Measurements from ENCODE around the gene FHOD3.

- TF ChIP-seq CTCF (CRISPR knock-in tag; IDR thresholded peaks at IDR 0.05) = no peak
- no peak for TF ChIP-seq KLF13 (CRISPR knock-in tag; IDR thresholded peaks at IDR 0.05)
- TF ChIP-seq CREB1 (IDR thresholded peaks at IDR 0.05) = no peak
- TF ChIP-seq CREB1 (CRISPR knock-in tag; IDR thresholded peaks at IDR 0.05) = no peak
- TF ChIP-seq TCF7L2 (IDR thresholded peaks at IDR 0.05; ENCODE audit: low read depth, low read length) = no peak
- TF ChIP-seq TBX3 (IDR thresholded peaks at IDR 0.05; ENCODE audit: borderline replicate concordance) = no peak
- TF ChIP-seq ETV6 (CRISPR knock-in tag; conservative IDR thresholded peaks at IDR 0.05) = no peak
- no peak for TF ChIP-seq ZNF430 (CRISPR knock-in tag; IDR thresholded peaks at IDR 0.05)
- TF ChIP-seq GZF1 (CRISPR knock-in tag; IDR thresholded peaks at IDR 0.05) = no peak
- TF ChIP-seq, protein P1, sequence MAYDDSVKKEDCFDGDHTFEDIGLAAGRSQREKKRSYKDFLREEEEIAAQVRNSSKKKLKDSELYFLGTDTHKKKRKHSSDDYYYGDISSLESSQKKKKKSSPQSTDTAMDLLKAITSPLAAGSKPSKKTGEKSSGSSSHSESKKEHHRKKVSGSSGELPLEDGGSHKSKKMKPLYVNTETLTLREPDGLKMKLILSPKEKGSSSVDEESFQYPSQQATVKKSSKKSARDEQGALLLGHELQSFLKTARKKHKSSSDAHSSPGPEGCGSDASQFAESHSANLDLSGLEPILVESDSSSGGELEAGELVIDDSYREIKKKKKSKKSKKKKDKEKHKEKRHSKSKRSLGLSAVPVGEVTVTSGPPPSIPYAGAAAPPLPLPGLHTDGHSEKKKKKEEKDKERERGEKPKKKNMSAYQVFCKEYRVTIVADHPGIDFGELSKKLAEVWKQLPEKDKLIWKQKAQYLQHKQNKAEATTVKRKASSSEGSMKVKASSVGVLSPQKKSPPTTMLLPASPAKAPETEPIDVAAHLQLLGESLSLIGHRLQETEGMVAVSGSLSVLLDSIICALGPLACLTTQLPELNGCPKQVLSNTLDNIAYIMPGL (CRISPR knock-in tag; IDR thresholded peaks at IDR 0.05; ENCODE audit: borderline replicate concordance in 1 of 2, low read depth in 1 of 2) = no peak
- no peak for TF ChIP-seq NR3C1 (CRISPR knock-in tag; IDR thresholded peaks at IDR 0.05)
- TF ChIP-seq RNF2 (conservative IDR thresholded peaks at IDR 0.05; ENCODE audit: low read depth) = no peak
- TF ChIP-seq, protein P2, sequence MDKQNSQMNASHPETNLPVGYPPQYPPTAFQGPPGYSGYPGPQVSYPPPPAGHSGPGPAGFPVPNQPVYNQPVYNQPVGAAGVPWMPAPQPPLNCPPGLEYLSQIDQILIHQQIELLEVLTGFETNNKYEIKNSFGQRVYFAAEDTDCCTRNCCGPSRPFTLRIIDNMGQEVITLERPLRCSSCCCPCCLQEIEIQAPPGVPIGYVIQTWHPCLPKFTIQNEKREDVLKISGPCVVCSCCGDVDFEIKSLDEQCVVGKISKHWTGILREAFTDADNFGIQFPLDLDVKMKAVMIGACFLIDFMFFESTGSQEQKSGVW (CRISPR knock-in tag; IDR thresholded peaks at IDR 0.05; ENCODE audit: borderline replicate concordance) = no peak
Observed at GRCh38 chr18:36825526-36825925, 528.0 kb downstream of the FHOD3 start.

Data from HepG2 (cell line).